OCI-LY7 (cell line): ENCODE results near the gene TKT. TPM values are rescaled to one million over a fixed set of nuclear protein-coding genes. Genes with fewer than 3 reads are reported as not detected.

Experiments used
- BruUV-seq: library from RNA; stranded (reverse); fragments of 400-500 nt; replicated peaks from 2 replicates; lab custom pipeline; 2021; lab: Mats Ljungman, UMichigan
- CTCF ChIA-PET: fragments of 300-600 bp; sonication (Branson Sonifier 250); formaldehyde crosslinking; loops from one replicate; lab custom pipeline; 2022; ENCODE audit warnings: antibody characterized with exemption; ENCODE audit not compliant: unreplicated experiment; lab: Charles Lee
- POLR2A ChIA-PET: fragments of 300-600 bp; sonication (Branson Sonifier 250); formaldehyde crosslinking; loops from one replicate; lab custom pipeline; 2022; ENCODE audit warnings: antibody characterized with exemption; lab: Charles Lee
- DNase-seq: peaks from one replicate; pipeline ENCODE4 v3.0.0-alpha.2; 2015; ENCODE audit warnings: low spot score
- H2AFZ ChIP-seq: fragments of 200-600 bp; sonication (generic), shearing (Covaris generic); 2 replicates; pipeline ENCODE4 v1.6.1; 2014; ENCODE audit warnings: mild to moderate bottlenecking, antibody characterized with exemption, low read length, moderate library complexity
- H3K27ac ChIP-seq: fragments of 200-600 bp; sonication (generic); 2 replicates; pipeline ENCODE4 v1.5.1; 2014; ENCODE audit warnings: mixed run types, low read depth, mild to moderate bottlenecking, moderate library complexity, low read length, inconsistent platforms; ENCODE audit not compliant: poor library complexity, severe bottlenecking
- H3K36me3 ChIP-seq: fragments of 200-600 bp; sonication (generic); 2 replicates; pipeline ENCODE4 v1.6.1; 2014; ENCODE audit warnings: mild to moderate bottlenecking, antibody characterized with exemption, low read length, moderate library complexity, mixed read lengths; ENCODE audit not compliant: insufficient read depth
- H3K4me1 ChIP-seq: fragments of 200-600 bp; sonication (generic); 2 replicates; pipeline ENCODE4 v1.5.1; 2014; ENCODE audit warnings: mild to moderate bottlenecking, low read length; ENCODE audit not compliant: insufficient read depth, poor library complexity, severe bottlenecking
- H3K4me2 ChIP-seq: fragments of 200-600 bp; sonication (generic); 2 replicates; pipeline ENCODE4 v1.6.1; 2014; ENCODE audit warnings: mild to moderate bottlenecking, low read length
- H3K4me3 ChIP-seq: fragments of 200-600 bp; sonication (generic); 2 replicates; pipeline ENCODE4 v1.5.1; 2014; ENCODE audit warnings: mild to moderate bottlenecking, low read depth, low read length; ENCODE audit not compliant: poor library complexity, severe bottlenecking
- H3K79me2 ChIP-seq: fragments of 200-600 bp; sonication (generic); 2 replicates; pipeline ENCODE4 v1.6.1; 2016; ENCODE audit warnings: low read depth, mild to moderate bottlenecking, low read length, moderate library complexity, mixed read lengths; ENCODE audit not compliant: insufficient read depth
- H3K9me2 ChIP-seq: fragments of 200-600 bp; sonication (generic); 2 replicates; pipeline ENCODE4 v1.6.1; 2016; ENCODE audit warnings: mild to moderate bottlenecking, low read length, mixed read lengths; ENCODE audit not compliant: insufficient read depth
- H3K9me3 ChIP-seq: fragments of 200-600 bp; sonication (generic); 2 replicates; pipeline ENCODE4 v1.6.1; 2014; ENCODE audit warnings: mild to moderate bottlenecking, mixed run types, low read length, mixed read lengths
- H4K20me1 ChIP-seq: fragments of 200-600 bp; sonication (generic); 2 replicates; pipeline ENCODE4 v1.6.1; 2014; ENCODE audit warnings: mild to moderate bottlenecking, antibody characterized with exemption, low read length, moderate library complexity, mixed read lengths; ENCODE audit not compliant: insufficient read depth
- EZH2phosphoT487 ChIP-seq: fragments of 200-600 bp; sonication (generic); IDR thresholded peaks from 2 replicates; pipeline ENCODE4 v1.6.1; 2018; ENCODE audit warnings: low read depth, borderline replicate concordance, mild to moderate bottlenecking, mixed run types, antibody characterized with exemption, low read length, moderate library complexity, mixed read lengths
- intact Hi-C: fragments of 100-400 bp; cut with micrococcal nuclease; formaldehyde crosslinking; loops from one replicate; pipeline ENCODE4 v1.10.0; 2022; ENCODE audit not compliant: unreplicated experiment
- total RNA-seq, 2 experiments: library from RNA; depleted of rRNA in 1 of 2; stranded (reverse); fragments of >200 nt in 1 of 2; shearing (Covaris generic) in 1 of 2; gene quantifications; 2 replicates each; pipeline ENCODE4 v1.2.3, GENCODE V29; 2014 to 2022
- TF ChIP-seq, protein P1 (sequence below): fragments of 200-600 bp; sonication (generic); conservative IDR thresholded peaks from 2 replicates; pipeline ENCODE4 v1.5.1; 2014; ENCODE audit warnings: mild to moderate bottlenecking, antibody characterized with exemption, low read length, moderate library complexity, mixed read lengths

TKT gene
- total RNA-seq, 2 experiments from 2014 or later, result 325 to 386 TPM

DNA sequence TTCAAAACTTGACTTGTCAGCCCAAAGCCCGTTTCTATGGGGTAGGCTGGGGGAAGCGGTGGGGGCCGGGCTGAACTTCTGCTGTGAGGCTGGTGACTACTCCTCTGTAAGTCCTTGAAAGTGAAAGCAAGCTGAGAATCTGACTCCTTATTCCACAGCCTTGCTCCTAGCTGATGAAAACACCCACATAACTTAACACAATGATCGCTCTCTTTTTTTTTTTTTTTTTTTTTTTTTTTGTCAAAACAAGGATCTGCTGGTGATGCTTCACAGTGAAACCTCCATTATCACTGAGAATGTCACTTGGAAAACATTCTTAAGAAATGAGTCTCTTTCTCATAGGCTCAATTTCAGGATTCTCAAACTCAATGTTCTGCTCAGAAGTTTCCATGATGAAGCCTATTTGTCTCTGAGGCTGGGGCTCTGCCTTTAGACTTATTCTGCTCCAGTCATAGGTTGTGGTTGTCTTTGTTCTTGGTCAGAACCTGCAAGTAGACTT, 31.4 kb upstream of the TKT start:
- POLR2A ChIA-PET, result interaction anchor here (0.6 to 1.0 kb wide), 3 partner anchors 8 to 226 kb away, joined by 3 to 6 read pairs (median 3); no protein-coding TSS in a partner anchor
- DNase-seq, result no peak
- no peaks in the 10 kb centered on the region for H3K79me2 ChIP-seq
- no peak for TF ChIP-seq EZH2phosphoT487
- TF ChIP-seq, protein P1, sequence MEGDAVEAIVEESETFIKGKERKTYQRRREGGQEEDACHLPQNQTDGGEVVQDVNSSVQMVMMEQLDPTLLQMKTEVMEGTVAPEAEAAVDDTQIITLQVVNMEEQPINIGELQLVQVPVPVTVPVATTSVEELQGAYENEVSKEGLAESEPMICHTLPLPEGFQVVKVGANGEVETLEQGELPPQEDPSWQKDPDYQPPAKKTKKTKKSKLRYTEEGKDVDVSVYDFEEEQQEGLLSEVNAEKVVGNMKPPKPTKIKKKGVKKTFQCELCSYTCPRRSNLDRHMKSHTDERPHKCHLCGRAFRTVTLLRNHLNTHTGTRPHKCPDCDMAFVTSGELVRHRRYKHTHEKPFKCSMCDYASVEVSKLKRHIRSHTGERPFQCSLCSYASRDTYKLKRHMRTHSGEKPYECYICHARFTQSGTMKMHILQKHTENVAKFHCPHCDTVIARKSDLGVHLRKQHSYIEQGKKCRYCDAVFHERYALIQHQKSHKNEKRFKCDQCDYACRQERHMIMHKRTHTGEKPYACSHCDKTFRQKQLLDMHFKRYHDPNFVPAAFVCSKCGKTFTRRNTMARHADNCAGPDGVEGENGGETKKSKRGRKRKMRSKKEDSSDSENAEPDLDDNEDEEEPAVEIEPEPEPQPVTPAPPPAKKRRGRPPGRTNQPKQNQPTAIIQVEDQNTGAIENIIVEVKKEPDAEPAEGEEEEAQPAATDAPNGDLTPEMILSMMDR, result no peak
- H2AFZ ChIP-seq, result no peak overlapping the region
- H3K4me3 ChIP-seq, result no peak overlapping the region
- TSS peak; percentile 36 for BruUV-seq
- H3K9me3 ChIP-seq, result no peaks in the 10 kb centered on the region
- H3K27ac ChIP-seq, result no peak overlapping the region
- no peaks in the 10 kb centered on the region for H3K9me2 ChIP-seq
- no peaks in the 10 kb centered on the region for H4K20me1 ChIP-seq
- intact Hi-C loops, result no loop called here
- no peak overlapping the region for H3K4me2 ChIP-seq
- CTCF ChIA-PET, result no interaction called here
- peaks cover 34% of the 10 kb centered on the region; the same call in 1 of the 2 replicates for H3K36me3 ChIP-seq
- H3K4me1 ChIP-seq, result no peaks in the 10 kb centered on the region

DNA sequence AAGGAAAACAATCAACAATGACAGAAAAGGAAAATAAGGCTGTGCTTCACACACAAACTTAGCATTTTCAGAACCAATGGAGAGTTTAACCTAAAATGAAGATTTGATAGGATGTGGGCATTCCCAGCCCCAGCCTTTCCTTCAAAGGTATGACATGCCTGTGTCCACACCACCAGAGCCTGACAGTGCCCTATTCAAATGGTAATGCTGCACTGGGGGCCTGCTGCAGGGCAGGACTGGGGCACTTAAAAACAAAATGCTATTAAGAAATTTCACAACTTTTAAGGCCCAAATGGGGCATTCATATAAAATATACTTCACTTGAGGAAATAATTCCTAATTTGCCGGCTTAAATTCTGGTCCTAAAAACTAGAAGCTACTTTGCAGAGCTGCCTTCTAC, 30.9 kb upstream of the TKT start:
- no peaks in the 10 kb centered on the region for H3K79me2 ChIP-seq
- H3K9me3 ChIP-seq, result no peaks in the 10 kb centered on the region
- no peak for TF ChIP-seq EZH2phosphoT487
- TF ChIP-seq, protein P1, result no peak
- no peak overlapping the region for H3K4me3 ChIP-seq
- H3K9me2 ChIP-seq, result no peaks in the 10 kb centered on the region
- no peaks in the 10 kb centered on the region for H4K20me1 ChIP-seq
- no peak overlapping the region for H3K27ac ChIP-seq
- CTCF ChIA-PET, result no interaction called here
- H3K36me3 ChIP-seq, result peaks cover 32% of the 10 kb centered on the region; the same call in 1 of the 2 replicates
- BruUV-seq, result no TSS peak
- intact Hi-C loops, result no loop called here
- H2AFZ ChIP-seq, result no peak overlapping the region
- DNase-seq, result no peak
- H3K4me2 ChIP-seq, result no peak overlapping the region
- POLR2A ChIA-PET, result interaction anchor here (0.6 to 1.0 kb wide), 3 partner anchors 8 to 226 kb away, joined by 3 to 6 read pairs (median 3); no protein-coding TSS in a partner anchor
- H3K4me1 ChIP-seq, result no peaks in the 10 kb centered on the region

DNA sequence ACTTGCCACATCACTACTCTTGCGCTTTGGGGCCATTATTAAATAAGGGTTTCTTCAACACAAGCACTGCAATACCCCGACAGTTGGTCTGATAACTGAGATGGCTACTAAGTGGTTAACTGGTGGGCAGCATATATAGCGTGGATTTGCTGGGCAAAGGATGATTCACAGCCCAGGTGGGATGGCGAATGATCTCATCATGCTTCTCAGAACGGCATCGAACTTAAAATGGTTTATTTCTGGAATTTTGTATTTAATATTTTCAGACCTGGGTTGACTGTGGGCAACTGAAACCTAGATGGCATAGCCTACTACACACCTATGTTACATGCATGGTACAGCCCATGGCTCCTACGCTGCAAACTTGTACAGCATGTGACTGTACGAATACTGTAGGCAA, 26.8 kb upstream of the TKT start:
- CTCF ChIA-PET, result no interaction called here
- POLR2A ChIA-PET, result no interaction called here
- H3K79me2 ChIP-seq, result no peaks in the 10 kb centered on the region

More for the DNA sequence above, 26.8 kb upstream of the TKT start:
- DNase-seq, result no peak
- H4K20me1 ChIP-seq, result no peaks in the 10 kb centered on the region
- H3K9me2 ChIP-seq, result no peaks in the 10 kb centered on the region
- H3K4me3 ChIP-seq, result no peak overlapping the region
- H3K36me3 ChIP-seq, result peaks cover 23% of the 10 kb centered on the region; the same call in 1 of the 2 replicates
- intact Hi-C loops, result no loop called here
- no TSS peak for BruUV-seq
- H3K4me1 ChIP-seq, result no peaks in the 10 kb centered on the region
- H2AFZ ChIP-seq, result no peak overlapping the region
- no peaks in the 10 kb centered on the region for H3K9me3 ChIP-seq
- no peak overlapping the region for H3K4me2 ChIP-seq
- TF ChIP-seq EZH2phosphoT487, result no peak
- TF ChIP-seq, protein P1, result no peak
- no peak overlapping the region for H3K27ac ChIP-seq
